HG02943 (cell line): Measurements from ENCODE around the gene SLC39A6.
"Not testable (repeated sequence)": the region's sequence is repeated elsewhere in the genome, so short reads cannot be mapped to it uniquely, and the experiment has no call there.

Experiments used
- ATAC-seq: cut with Tn5 transposase; IDR thresholded peaks from one replicate; pipeline ENCODE4 v1.9.1; 2021; ENCODE audit warnings: mild to moderate bottlenecking, low read depth, moderate library complexity; ENCODE audit not compliant: unreplicated experiment

Gene SLC39A6

DNA sequence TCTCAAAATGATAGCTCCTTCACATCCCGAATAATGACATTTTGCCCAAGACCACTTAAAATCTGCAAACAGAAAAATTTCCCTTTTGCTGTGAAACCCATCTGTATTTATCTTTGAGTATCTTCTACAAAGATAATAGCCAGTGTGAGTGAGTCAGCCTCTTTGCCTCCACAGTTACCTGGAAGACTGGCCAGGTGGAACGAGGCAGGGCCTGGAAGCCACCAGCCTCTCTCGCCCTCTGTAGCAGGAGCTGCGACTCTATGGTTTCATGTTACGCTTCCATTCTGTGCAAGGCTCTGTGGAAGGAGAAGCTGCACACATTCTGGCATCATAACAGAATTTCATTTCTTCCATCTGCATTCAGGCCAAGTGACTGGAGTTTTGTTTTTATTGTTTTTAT, 10.1 kb upstream of the SLC39A6 start:
- ATAC-seq = no peak

DNA sequence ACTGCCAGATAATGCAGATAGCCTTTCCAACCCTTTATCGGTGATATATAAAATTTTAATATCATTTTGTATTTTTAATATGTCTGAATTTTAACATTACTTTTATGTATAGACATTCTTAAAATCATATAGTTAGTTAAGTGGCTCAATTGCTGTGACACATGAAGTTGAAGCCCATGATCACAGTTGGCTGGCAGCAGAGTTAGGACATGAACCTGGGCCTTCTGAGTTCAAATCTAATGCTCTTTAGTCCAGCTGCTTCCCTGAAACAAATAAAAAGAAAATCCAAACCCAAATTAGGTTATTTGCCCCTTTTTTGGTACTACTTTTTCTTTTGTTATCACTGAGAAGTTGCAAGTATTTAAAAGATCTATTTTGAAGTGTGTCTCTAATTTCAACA, 6.1 kb upstream of the SLC39A6 start:
- ATAC-seq = no peak

DNA sequence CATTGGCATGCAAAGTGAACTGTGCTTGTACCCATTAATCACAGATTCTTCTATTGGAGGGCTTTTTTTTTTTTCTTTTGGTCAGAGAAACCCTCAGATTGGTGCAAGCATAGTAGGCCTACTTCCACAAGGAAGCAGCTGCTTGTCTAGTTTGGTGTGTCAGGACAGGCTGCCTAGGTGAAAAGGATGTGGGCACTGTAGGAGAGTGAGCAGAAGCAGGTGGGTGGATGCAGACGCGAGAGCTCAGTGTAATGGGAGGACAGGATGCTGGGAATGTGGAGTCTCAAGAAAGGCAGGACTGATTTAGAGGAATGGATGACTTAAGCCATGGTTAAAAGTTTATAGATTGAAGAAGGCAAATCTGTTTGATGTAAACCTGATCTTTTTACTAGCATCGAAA, 3.6 kb upstream of the SLC39A6 start:
- ATAC-seq = no peak

DNA sequence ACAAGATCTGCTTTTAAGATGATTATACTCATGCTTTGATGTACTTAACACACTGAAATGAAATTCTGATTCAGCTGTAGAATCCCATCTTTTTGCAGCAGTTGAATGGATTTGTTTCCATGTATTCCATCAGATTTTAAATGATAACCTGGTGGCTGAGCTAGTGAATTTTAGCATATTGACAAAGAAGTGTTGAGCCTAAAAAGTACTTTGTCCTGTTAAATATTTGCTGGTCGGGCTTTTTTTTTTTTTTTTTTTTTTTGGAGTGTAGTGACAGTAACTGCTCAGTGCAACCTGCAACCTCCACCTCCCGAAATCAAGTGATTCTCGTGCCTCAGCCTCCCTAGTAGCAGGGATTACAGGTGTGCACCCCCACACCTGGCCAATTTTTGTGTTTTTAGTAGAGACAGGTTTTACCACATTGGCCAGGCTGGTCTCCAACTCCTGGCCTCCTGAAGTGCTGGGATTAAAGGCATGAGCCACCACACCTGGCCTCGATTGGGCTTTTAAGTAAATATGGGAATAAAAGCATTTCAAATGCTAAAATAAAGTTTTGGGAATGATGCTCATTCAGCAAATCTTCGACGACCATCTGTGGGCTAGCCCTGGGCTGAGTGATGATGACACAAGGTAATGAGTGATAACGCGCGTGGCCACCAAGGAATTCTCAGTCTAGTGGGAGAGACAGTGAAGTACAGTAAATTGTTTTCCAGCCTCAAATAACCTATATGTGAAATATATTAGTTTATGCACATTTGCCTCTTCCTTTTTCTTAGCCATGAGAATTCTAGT, 2.7 kb upstream of the SLC39A6 start:
- ATAC-seq = no peak

DNA sequence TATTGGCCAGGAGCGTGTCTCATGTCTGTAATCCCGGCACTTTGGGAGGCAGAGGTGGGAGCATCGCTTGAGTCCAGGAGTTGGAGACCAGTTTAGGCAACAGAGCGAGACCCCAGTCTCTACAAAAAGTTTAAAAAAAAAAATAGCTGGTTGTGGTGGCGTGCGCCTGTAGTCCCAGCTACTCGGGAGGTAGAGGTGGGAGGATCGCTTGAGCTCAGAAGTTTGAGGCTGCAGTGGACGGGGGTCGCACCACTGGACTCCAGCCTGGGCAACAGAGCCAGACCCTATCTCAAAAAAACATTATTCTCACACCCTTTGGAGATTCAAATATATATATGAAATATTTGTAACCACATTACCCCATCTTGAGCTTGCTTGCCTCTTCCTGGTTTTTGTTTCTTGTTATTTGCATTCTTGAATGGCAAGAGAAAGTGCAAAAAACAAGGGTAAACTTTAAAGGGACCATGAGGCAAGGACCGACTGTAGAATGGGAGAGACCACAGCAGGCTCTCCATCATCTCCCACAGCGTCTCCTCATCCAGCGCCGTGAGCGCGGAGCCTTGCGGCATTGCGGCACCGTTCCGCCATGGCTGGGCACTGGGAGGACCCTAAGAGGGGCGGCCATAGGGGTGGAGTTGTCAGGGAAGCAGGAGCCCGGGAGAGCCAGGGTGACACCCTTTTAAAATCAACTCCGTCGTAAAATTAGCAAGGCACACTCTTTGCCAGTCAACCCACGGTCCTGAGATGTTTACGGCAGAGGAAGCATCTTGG, 1.9 kb upstream of the SLC39A6 start:
- ATAC-seq = no peak

DNA sequence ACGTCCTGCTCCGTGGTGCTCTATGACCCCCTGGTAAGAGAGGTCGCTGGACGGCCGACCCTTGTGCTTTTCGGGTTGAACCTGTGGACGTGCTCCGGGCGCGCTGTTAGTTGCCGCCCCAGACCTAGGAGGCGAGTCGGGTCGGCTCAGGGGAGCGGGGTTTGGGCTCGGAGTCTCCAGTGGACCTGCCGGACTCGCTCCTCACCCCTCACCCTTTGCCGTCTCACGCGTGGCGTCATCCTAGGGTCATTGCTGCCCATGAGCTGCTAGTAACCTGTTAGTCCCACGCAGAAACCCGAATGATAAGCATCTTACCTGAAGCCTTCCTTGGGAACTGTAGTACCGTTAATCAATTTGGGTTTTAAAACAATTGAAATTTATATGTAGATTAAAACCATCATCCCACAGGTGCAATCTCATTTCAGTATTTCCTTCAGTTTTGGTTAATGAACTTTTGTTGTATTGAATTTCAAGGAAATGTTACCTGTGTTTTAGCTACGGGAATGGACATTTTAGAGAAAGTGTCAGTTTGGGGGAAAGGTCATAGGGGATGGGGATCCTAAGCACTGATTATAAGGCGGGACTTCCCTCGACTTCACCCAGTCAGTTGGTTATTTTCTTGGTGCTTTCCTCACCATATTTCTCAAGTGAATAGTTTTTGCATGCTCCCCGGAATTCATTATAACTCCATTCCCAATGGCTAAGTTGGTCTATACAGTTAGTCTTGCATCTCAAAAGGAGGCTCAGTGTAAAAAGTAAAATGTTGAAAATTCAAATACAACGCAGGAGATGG, 1.1 kb upstream of the SLC39A6 start:
- ATAC-seq = peak; percentile 20

DNA sequence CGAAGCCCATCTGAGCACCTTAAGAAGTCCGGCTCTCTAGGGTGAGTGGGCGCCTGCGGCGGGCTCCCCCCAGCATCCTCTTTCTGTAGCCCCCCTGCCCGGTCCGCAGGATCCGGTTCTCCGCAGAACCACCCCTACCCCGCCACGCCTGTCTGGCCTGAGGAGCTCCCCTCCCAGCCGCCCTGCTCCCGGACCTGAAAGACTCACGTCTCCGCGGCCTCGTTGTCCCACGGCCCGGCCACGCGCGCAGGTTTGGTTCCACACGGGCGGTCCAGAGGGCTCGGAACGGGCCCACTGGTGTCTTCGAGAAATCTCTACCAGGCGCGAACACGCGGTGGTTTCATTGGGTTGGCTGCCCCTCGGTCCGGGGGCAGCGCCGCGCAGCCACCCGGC, 237 bp downstream of the SLC39A6 start:
- ATAC-seq = peak; percentile 6

DNA sequence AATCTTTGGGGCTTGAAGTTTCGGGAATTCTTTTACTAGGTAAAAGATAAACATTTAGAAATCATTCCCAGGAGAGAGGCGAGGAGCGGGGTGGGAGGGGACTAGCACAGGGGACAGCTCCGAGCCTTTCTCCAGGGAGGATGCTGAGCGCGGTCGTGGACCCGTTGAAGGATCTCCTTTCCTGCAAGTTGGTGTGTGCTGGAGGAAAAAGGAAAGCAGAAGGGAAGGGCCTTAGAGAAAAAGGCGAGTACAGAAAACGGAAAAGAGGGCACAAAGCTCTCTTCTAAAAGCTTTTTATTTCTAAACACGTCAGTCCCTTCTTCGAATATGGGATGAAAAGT, 640 bp downstream of the SLC39A6 start:
- ATAC-seq = no peak

DNA sequence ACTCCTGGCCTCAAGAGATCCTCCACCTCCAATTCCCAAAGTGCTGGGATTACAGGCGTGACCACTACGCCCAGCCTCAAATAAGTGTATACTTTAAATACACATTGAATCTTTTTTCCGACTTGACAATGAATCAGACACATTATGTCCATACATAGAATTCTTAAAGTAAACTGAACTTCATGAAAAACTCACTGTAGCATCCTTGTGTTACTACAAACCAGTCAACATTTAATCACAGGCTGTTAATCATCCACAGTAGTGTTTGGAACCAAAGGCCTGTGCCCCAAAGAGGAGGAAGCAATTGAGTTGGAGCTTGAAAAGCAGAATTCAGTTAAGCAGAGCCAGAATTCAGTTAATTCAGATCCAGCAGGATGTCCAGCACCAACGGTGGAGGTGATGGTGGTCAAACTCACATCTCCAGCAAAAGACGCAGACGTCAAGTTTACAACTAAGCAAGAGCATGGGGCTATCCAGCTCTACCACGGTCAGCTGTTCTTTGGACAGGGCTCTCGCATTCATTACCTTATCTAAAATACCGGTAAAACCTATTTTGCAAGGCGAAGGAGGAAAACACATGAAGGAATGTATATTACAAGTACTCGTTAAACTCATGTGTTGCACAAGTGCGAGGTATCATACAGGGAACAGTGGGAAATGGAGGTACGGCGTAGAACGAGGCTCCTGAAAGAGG, 1.2 kb downstream of the SLC39A6 start:
- ATAC-seq = no peak

DNA sequence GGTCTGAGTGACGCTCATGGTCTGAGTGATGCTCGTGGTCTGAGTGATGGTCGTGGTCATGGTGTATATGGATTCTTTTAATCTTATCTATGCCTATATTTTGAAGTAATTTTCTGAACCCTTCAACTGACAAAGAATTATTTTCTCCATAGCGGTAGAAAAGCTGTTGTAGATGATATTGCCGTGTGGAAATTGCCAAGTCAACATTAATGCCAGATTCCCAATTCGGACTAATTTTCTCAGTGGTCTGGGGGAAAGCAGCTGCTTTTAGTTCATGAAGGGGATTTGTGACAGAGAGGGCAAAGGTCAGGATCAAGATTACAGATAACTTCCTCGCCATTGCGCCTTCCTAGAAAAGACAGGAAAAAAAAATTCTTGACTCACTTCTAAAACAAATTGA, 2.5 kb downstream of the SLC39A6 start:
- no peak for ATAC-seq

DNA sequence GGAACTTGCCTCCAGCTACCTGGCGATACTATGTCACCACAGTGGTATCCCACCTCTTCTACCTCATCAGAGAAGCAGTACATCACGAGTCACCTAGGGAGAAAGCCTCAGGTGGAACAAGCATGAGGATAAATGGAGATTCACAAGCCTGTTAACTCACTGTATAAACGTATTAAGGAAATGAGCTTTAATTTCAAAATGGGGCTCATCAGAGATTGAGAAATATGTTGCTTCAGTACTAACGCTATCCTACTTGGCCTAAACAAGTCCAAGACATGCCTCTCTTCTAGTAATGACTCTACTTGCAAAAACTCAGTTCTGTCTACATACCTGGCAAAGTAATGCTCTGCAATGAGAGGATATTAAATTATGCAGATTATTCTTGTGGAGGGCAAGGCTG, 4.3 kb downstream of the SLC39A6 start:
- no peak for ATAC-seq

DNA sequence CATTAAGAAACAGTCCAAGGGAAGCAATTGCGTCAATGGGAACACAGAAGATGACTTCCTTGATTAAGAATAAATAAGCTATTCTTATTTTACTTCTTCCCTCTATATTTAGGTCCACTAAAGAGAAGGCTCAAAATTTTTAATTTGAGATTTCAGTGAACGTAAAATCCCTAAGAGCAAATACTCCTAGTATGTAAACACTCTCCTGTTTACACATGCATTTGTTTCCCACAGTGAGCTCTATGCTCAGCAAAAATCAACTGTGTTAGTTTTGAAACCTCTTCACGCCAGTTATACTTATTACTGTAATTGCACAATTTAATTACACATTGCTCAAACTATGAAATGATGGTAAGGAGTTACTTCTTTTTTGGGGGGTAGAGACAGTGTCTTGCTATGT, 8.8 kb downstream of the SLC39A6 start:
- no peak for ATAC-seq

DNA sequence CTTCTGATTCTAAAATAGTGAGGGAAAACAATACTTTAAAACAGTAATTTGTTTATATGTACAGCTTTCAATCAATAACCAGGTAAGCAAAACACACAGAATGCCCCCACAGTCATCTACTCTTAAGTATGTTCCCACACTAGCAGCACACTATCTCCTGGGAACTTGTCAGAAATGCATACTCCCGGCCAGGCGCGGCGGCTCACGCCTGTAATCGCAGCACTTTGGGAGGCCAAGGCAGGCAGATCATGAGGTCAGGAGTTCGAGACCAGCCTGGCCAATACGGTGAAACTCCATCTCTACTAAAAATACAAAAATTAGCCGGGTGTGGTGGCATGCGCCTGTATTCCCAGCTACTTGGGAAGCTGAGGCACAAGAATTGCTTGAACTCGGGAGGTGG, 12.4 kb downstream of the SLC39A6 start:
- not testable (repeated sequence) for ATAC-seq

DNA sequence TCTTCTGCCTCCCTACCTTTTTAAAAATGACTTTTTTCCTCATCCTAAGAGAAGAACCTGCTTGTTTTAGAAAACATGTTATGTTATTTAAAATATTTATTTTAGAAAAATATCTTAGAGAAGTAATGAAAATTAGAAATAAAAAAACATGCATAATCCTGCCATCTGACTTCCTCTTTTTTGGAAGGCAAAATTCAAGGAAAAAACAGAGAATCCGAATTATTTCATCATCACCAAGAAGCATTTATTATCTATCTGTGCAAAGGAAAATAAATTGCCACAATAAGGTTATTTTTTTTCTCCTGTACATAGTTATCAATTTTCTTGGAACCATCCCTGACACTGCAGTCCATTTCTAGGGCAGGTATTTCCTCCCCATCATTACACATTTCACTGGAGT, 14.4 kb downstream of the SLC39A6 start:
- no peak for ATAC-seq

DNA sequence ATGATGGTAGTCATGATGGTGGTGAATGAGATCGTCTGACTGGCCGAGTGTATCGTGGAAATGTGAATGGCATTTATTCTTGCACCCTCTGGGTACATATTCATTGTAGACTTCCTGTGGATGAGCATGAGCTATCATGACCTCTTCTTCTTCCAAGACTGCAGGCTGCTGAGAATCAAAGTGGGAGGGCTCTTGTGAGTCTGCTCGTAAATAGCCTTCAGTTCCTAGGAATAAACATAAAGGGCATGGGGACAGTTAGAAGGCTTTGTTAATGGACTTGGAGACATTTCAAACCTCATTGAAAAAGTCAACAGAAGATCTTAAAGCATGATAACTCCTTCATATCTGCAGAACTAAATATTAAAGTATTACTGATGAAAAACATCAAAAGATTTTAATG, 14.9 kb downstream of the SLC39A6 start:
- no peak for ATAC-seq

DNA sequence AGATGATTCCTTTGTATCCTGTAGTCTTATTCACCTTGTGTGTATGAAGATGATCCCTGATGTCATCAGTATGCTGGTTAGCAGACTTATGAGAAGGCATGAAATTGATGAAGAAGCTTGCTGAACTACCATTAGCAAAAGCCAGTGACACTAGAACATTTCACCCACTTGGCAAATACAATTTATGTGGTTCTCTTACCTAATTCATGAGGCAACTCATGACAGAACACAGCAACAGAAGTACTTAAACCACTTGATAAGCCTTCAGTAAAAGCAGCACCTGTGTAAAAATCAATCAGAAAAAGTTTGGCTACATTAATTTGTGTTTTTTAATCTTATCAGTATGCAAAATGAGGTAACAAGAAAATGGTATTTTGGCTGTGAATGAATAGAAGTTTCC, 16.8 kb downstream of the SLC39A6 start:
- ATAC-seq = no peak

DNA sequence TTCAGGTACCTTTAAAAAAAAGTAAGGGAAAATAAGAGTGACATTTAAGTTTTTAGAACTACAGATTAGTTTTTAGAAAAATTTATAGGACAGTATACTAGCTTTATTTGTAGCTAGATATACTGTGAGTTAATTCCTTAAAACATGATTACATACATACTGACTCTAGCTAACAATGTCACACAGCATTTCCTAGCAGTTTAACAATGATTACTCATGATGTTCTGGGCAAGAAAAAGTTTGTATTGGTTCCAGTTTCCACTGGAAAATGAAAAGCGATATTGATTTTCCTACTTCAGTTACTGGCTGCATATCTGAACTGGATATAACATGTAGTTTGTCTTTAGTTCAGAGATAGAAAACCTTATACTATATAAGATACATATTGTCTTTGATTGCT, 19.4 kb downstream of the SLC39A6 start:
- no peak for ATAC-seq

DNA sequence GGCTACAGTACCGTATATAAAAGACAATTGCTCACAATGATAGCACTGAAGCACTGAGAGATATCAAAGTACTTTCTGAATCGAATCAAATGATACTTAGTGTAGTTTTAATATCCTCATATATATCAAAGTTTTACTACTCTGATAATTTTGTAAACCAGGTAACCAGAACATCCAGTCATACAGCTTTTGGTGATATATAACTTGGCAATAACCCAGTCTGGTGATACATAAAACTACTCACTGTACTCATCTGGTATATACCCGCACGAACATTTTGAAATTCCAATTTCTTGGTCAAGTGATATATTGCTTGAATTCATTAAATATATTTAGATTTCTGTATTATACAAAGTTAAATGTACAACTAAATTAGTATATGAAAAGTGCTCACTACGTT, 20.5 kb downstream of the SLC39A6 start:
- no peak for ATAC-seq

DNA sequence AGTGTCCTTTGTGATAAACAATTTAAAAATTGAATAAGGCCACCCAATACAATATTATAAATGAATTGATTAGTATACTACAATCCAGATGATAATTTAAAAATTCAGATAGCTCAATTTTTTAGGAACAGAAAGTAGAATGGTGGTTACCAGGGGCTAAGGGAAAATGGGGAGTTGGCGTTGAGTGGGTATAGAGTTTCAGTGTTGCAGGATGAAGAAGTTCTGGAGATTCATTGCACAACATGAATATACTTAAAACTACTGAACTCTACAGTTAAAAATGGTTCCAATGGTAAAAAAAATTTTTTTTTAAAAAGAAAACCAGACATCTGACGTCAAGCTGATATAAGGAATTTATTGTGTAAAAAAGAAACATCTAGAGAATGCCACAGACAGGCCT, 20.9 kb downstream of the SLC39A6 start:
- no peak for ATAC-seq

DNA sequence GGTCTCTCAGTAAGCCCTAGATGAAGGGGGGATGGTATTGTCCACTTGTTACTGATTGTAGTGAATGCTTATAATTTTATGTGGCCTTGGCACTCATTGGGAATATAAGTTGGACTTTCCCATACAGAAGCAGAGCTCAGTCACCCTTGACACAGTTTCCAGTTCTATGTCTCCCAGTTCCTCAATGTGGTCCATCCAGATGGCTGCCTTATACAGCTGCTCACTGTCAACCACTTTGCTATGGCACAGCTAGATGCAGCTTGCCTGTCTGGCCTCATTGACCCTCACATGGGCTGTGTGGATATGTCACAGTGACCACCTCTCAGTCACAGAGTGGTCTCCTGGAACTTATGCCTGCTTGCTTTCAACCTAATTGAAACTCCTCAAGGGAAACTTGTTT, 21.7 kb downstream of the SLC39A6 start:
- ATAC-seq = no peak

DNA sequence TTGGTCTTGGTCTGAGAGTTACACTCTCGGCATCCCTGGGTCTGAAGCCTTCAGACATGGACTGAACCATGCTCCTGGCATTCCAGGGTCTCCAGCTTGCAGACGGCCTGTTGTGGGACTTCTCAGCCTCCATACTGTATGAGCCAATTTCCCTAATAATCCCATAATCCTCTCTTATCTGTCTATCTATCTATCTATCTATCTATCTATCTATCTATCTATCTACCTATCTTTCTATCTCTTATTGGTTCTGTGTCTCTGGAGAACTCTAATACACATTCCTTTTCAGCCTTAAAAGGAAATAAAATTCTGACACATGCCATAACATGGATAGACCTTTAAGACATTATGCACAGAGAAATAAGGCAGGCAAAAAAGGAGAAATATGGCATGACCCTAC, 24.4 kb downstream of the SLC39A6 start:
- ATAC-seq = no peak
